ENCODE data around the gene ZNF283. TPM values are rescaled to one million over a fixed set of nuclear protein-coding genes. Genes with fewer than 3 reads are reported as not detected.
"Not testable (repeated sequence)": the region's sequence is repeated elsewhere in the genome, so short reads cannot be mapped to it uniquely, and the experiment has no call there.

ZNF283 gene
- total and polyA plus RNA-seq, 4 donors: 1.6 to 34.2 (median 4.3) TPM

DNA sequence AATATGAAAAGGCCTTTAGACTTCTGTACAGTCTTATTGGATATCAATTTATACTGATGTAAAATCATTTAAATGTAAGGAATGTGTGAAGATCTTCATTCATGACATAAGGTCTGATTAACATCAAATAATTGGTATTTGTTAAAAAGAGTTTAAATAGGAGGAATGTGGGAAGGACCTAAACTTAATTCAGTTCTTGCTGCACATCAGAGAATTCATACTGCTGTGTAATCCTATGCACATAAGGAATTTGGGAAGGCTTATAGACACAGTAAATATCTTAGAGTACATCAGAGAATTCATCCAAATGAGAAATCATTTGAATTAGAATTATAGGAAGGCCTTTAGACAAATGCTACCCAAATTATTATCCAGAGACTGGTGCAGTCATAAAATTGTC, 21.7 kb downstream of the ZNF283 start:
- TF ChIP-seq, protein P1, sequence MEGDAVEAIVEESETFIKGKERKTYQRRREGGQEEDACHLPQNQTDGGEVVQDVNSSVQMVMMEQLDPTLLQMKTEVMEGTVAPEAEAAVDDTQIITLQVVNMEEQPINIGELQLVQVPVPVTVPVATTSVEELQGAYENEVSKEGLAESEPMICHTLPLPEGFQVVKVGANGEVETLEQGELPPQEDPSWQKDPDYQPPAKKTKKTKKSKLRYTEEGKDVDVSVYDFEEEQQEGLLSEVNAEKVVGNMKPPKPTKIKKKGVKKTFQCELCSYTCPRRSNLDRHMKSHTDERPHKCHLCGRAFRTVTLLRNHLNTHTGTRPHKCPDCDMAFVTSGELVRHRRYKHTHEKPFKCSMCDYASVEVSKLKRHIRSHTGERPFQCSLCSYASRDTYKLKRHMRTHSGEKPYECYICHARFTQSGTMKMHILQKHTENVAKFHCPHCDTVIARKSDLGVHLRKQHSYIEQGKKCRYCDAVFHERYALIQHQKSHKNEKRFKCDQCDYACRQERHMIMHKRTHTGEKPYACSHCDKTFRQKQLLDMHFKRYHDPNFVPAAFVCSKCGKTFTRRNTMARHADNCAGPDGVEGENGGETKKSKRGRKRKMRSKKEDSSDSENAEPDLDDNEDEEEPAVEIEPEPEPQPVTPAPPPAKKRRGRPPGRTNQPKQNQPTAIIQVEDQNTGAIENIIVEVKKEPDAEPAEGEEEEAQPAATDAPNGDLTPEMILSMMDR (IDR thresholded peaks at IDR 0.05; ENCODE audit: control extremely low read depth, extremely low read depth): no peak
- no peak for DNase-seq
- Histone ChIP-seq H3K27ac (ENCODE audit: low read depth in 1 of 2, low read length in 1 of 2) (no peak overlapping the region), H3K4me3 (no peak overlapping the region), H3K27me3 (ENCODE audit: control insufficient read depth in 3 of 3, insufficient read depth in 3 of 3, low read length in 2 of 3) (no peaks in the 10 kb centered on the region), H3K4me1 (ENCODE audit: control insufficient read depth in 5 of 5, insufficient read depth in 5 of 5, low read length in 5 of 5) (no peaks in the 10 kb centered on the region), H3K9me3 (ENCODE audit: control insufficient read depth in 4 of 4, insufficient read depth in 3 of 4, low read length in 3 of 4) (peaks cover 13 to 59% (median 39%) of the 10 kb centered on the region in 4 donors), H3K36me3 (ENCODE audit: control insufficient read depth in 4 of 4, insufficient read depth in 4 of 4, low read length in 4 of 4) (peaks cover 0 to 62% (median 40%) of the 10 kb centered on the region in 4 donors), H3K9ac (ENCODE audit: insufficient read depth in 1 of 2, low read length in 2 of 2) (no peak overlapping the region)
- ATAC-seq (ENCODE audit: insufficient read depth, low FRiP score): no peak

DNA sequence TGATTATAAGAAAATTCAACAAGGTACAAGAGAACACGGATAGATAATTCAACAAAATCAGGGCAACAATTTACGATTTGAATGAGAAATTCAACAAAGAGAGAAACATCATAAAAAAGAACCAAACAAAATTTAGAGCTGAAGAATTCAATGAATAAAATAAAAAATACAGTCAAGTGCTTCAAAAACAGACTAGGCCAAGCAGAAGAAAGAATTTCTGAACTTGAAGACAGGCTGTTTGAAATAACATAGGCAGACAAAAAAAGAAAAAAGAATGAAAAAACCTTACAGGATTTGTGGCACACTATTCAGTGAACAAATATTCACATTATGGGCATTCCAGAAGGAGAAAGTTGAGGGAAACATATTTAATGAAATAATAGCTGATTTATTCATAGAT, 31.1 kb downstream of the ZNF283 start:
- no peaks in the 10 kb centered on the region for H3K27me3 ChIP-seq (ENCODE audit: control insufficient read depth in 3 of 3, insufficient read depth in 3 of 3, low read length in 2 of 3)
- no peak overlapping the region for H3K4me3 ChIP-seq
- H3K27ac ChIP-seq (ENCODE audit: low read depth in 1 of 2, low read length in 1 of 2): no peak overlapping the region
- no peak overlapping the region for H3K9ac ChIP-seq (ENCODE audit: insufficient read depth in 1 of 2, low read length in 2 of 2)
- H3K36me3 ChIP-seq (ENCODE audit: control insufficient read depth in 4 of 4, insufficient read depth in 4 of 4, low read length in 4 of 4): peaks cover 0 to 9% (median 2%) of the 10 kb centered on the region in 4 donors
- DNase-seq (no peak), ATAC-seq (ENCODE audit: insufficient read depth, low FRiP score) (no peak)
- TF ChIP-seq, protein P1 (IDR thresholded peaks at IDR 0.05; ENCODE audit: control extremely low read depth, extremely low read depth): no peak
- 97 to 99% methylated on average over 2 of the region's 2 CpGs for WGBS, 2 donors
- H3K4me1 ChIP-seq (ENCODE audit: control insufficient read depth in 5 of 5, insufficient read depth in 5 of 5, low read length in 5 of 5): no peaks in the 10 kb centered on the region
- H3K9me3 ChIP-seq (ENCODE audit: control insufficient read depth in 4 of 4, insufficient read depth in 3 of 4, low read length in 3 of 4): peaks cover 15 to 46% (median 20%) of the 10 kb centered on the region in 4 donors

DNA sequence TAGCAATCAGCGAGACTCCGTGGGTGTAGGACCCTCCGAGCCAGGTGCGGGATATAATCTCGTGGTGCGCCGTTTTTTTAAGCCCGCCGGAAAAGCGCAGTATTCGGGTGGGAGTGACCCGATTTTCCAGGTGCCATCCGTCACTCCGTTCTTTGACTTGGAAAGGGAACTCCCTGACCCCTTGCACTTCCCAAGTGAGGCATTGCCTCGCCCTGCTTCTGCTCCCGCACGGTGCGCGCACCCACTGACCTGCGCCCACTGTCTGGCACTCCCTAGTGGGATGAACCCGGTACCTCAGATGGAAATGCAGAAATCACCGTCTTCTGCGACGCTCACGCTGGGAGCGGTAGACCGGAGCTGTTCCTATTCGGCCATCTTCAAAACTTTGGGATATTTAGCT, 39.8 kb downstream of the ZNF283 start:
- not testable (repeated sequence) for DNase-seq; H3K4me1 ChIP-seq (ENCODE audit: control insufficient read depth in 5 of 5, insufficient read depth in 5 of 5, low read length in 5 of 5); H3K9ac ChIP-seq (ENCODE audit: insufficient read depth in 1 of 2, low read length in 2 of 2); H3K4me3 ChIP-seq; H3K27ac ChIP-seq (ENCODE audit: low read depth in 1 of 2, low read length in 1 of 2); ATAC-seq (ENCODE audit: insufficient read depth, low FRiP score); H3K36me3 ChIP-seq (ENCODE audit: control insufficient read depth in 4 of 4, insufficient read depth in 4 of 4, low read length in 4 of 4); H3K27me3 ChIP-seq (ENCODE audit: control insufficient read depth in 3 of 3, insufficient read depth in 3 of 3, low read length in 2 of 3)
- H3K9me3 ChIP-seq (ENCODE audit: control insufficient read depth in 4 of 4, insufficient read depth in 3 of 4, low read length in 3 of 4): peaks cover 3 to 31% (median 16%) of the 10 kb centered on the region in 4 donors
- WGBS, 2 donors: 92 to 94% methylated on average over 25 to 28 of the region's 28 CpGs

DNA sequence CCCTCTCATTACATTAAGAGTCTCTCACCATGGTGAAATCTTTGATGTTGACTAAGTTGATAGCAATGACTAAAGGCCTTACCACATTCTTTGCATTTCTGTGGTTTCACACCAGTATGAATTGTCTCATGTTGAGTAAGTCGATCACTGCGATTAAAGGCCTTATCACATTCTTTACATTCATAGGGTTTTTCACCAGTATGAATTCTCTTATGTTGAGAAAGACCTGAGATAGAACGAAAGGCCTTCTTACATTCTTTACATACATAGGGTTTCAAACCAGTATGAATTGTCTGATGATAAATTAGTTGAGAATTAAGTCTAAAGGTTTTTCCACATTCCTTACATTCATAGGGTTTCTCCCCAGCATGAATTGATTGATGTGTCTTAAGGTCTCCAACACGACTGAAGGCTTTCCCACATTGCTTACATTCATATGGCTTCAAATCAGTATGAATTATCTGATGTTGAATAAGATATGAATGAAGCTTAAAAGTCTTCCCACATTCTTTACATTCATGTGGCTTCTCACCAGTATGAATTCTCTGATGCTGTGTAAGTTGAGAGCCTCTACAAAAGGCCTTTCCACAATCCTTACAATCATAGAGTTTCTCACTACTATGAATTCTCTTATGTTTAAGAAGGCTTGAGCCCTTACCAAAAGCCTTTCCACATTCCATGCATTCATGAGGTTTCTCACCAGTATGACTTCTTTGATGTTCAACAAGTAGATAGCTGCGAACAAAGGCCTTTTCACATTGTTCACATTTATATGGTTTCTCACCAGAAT, 45.6 kb downstream of the ZNF283 start:
- Histone ChIP-seq H3K9ac (ENCODE audit: insufficient read depth in 1 of 2, low read length in 2 of 2) (no peak overlapping the region), H3K4me1 (ENCODE audit: control insufficient read depth in 5 of 5, insufficient read depth in 5 of 5, low read length in 5 of 5) (no peaks in the 10 kb centered on the region), H3K27ac (ENCODE audit: low read depth in 1 of 2, low read length in 1 of 2) (no peak overlapping the region), H3K9me3 (ENCODE audit: control insufficient read depth in 4 of 4, insufficient read depth in 3 of 4, low read length in 3 of 4) (peaks cover 8 to 50% (median 28%) of the 10 kb centered on the region in 4 donors), H3K4me3 (no peak overlapping the region), H3K27me3 (ENCODE audit: control insufficient read depth in 3 of 3, insufficient read depth in 3 of 3, low read length in 2 of 3) (no peaks in the 10 kb centered on the region), H3K36me3 (ENCODE audit: control insufficient read depth in 4 of 4, insufficient read depth in 4 of 4, low read length in 4 of 4) (peaks cover 0 to 17% (median 8%) of the 10 kb centered on the region in 4 donors)
- DNase-seq: no peak
- TF ChIP-seq, protein P1 (IDR thresholded peaks at IDR 0.05; ENCODE audit: control extremely low read depth, extremely low read depth): no peak
- 83 to 91% methylated on average over 5 of the region's 5 CpGs for WGBS, 2 donors
- ATAC-seq (ENCODE audit: insufficient read depth, low FRiP score): no peak

Data from lung (tissue), 12 donors.